Adipocyte (in vitro differentiated cells): ENCODE measurements around the gene SIL1.

Source experiments
- DNase-seq: peaks from one replicate; pipeline ENCODE4 v3.0.0-alpha.2; 2015; ENCODE audit warnings: low read depth
- H3K27me3 ChIP-seq: replicated peaks from 2 replicates; pipeline ENCODE4 v1.7.0; 2013; ENCODE audit warnings: mild to moderate bottlenecking, low read length, moderate library complexity; ENCODE audit not compliant: control insufficient read depth, insufficient read depth
- H3K36me3 ChIP-seq: 2 replicates; pipeline ENCODE4 v1.7.0; 2013; ENCODE audit warnings: low read length, mild to moderate bottlenecking, moderate library complexity; ENCODE audit not compliant: control insufficient read depth, insufficient read depth, severe bottlenecking
- H3K4me1 ChIP-seq: 2 replicates; pipeline ENCODE4 v1.7.0; 2013; ENCODE audit warnings: mild to moderate bottlenecking, low read length, moderate library complexity; ENCODE audit not compliant: control insufficient read depth, insufficient read depth
- H3K4me3 ChIP-seq: 2 replicates; pipeline ENCODE4 v1.7.0; 2013; ENCODE audit warnings: mild to moderate bottlenecking, low read length, moderate library complexity
- H3K9ac ChIP-seq: 2 replicates; pipeline ENCODE4 v1.7.0; 2013; ENCODE audit warnings: mild to moderate bottlenecking, low read length, moderate library complexity
- H3K9me3 ChIP-seq: 2 replicates; pipeline ENCODE4 v1.7.0; 2013; ENCODE audit warnings: mild to moderate bottlenecking, low read length, moderate library complexity; ENCODE audit not compliant: control insufficient read depth

The SIL1 gene

DNA sequence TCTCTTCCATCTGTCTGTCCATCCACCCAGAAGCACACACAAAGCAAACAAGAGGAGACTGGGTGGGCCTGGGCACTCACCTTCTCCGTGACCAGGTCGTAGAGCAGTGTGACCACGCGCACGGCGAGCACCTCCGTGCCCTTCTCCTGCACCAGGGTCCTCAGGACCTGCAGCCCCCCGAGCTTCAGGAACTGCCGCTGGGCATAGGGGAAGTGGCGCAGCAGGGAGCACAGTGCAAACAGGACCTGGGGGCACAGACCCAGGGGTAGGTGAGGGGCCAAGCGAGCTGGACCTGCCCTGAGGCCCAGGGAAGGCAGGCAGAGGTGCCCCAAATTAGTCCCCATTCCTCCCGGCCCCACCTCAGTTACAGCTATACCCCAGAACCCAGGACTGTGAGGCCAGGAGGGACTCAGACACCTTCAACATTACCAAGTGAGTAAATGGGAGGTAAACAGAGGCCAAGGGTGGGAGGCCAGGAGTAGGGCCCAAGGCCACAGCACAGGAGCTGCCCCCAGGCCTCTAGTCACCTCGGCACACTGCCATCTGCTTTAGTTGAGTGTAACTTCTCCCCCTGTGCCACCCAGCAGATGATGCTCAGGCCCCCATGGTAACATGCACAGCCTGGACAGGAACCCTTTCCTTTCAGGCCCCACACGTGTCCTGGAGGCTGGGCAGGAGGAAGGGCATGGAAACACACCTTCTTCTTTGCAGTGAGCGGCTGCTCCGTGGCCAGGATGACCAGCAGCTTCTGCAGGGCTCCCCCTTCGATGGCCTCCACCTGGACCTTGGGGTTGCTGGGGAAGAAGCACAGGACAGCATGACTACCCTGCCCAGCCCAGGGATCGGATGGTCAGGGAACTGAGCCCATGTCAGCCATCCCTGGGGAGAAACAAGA is 246.8 kb downstream of the SIL1 start:
- Histone ChIP-seq H3K4me1 (peaks cover 35% of the 10 kb centered on the region), H3K27me3 (no peaks in the 10 kb centered on the region), H3K9ac (no peak overlapping the region), H3K4me3 (no peak overlapping the region), H3K36me3 (peaks cover 10% of the 10 kb centered on the region), H3K9me3 (no peaks in the 10 kb centered on the region)
- no peak for DNase-seq

DNA sequence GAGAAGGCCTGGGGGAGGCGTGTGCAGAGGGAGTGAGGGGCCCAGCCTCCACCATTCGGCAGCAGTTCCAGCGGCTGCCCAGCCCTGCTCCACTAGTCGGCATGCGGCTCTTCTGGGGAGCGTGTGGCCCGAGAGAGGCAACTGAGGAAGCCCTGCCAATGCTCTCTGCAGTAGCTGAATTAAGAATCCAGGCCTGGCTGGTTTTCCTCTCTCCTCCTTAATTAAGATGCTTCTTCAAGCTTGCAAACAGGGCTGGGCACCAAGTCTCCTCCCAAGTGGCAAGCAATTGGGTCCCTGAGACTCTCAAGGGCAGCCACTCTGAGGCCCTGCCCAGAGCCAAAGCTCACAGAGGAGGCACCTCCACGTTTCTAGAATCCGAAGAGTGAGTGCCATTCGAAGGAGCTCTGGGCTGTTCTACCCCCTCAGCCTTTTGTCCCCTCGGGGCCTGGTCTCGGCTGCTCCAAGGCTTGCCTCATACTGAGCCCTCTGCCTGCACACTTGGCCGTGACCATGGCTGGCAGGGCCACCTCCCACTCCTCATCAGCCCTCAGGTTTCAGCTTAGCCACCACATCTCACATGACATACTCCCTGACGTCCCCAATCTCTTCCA is 247.6 kb downstream of the SIL1 start:
- no peak overlapping the region for H3K4me3 ChIP-seq
- peaks cover 10% of the 10 kb centered on the region for H3K36me3 ChIP-seq
- H3K9ac ChIP-seq, result no peak overlapping the region
- peaks cover 31% of the 10 kb centered on the region for H3K4me1 ChIP-seq
- H3K27me3 ChIP-seq, result no peaks in the 10 kb centered on the region
- no peaks in the 10 kb centered on the region for H3K9me3 ChIP-seq
- no peak for DNase-seq

DNA sequence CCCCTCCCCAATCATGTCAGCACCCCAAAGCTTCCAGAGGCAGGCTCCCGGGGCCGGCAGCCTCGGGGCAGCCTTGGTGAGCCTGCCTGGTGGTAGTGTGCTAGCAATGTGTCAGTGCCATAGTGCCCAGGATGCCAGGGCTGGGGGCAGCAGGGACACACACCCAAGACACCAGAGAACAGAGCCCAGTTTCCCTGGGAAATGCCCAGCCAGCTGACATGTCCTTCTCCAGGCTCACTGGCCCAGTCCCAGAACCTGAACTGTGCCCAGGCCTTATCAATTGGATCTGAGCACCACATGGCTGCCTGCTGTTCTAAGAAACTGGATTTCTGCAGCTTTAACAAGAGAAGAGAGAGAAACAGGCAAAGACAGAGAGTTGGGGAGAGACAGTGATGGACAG is 248.2 kb downstream of the SIL1 start:
- peaks cover 25% of the 10 kb centered on the region for H3K4me1 ChIP-seq
- no peaks in the 10 kb centered on the region for H3K9me3 ChIP-seq
- H3K36me3 ChIP-seq, result peaks cover 10% of the 10 kb centered on the region
- no peak overlapping the region for H3K9ac ChIP-seq
- DNase-seq, result no peak
- no peak overlapping the region for H3K4me3 ChIP-seq
- no peaks in the 10 kb centered on the region for H3K27me3 ChIP-seq

DNA sequence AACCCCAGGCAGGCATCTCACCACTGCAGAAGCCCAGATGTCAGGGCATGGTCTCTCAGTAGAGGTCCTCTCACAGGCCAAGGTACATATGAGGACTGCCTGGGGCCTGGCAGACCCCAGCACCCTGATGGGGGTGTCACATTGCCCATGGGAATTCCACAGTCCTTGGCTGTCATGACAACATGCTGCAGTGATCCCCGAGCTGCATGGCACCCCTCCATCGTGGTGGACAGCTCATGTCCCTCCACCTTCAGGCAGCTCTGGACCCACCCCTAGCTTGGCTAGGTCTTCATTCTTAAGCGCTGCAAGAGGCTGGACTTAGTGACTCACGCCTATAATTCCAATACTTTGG is 249.0 kb downstream of the SIL1 start:
- Histone ChIP-seq H3K9me3 (no peaks in the 10 kb centered on the region), H3K4me3 (no peak overlapping the region), H3K27me3 (no peaks in the 10 kb centered on the region), H3K4me1 (peaks cover 18% of the 10 kb centered on the region), H3K9ac (no peak overlapping the region), H3K36me3 (peaks cover 10% of the 10 kb centered on the region)
- no peak for DNase-seq

DNA sequence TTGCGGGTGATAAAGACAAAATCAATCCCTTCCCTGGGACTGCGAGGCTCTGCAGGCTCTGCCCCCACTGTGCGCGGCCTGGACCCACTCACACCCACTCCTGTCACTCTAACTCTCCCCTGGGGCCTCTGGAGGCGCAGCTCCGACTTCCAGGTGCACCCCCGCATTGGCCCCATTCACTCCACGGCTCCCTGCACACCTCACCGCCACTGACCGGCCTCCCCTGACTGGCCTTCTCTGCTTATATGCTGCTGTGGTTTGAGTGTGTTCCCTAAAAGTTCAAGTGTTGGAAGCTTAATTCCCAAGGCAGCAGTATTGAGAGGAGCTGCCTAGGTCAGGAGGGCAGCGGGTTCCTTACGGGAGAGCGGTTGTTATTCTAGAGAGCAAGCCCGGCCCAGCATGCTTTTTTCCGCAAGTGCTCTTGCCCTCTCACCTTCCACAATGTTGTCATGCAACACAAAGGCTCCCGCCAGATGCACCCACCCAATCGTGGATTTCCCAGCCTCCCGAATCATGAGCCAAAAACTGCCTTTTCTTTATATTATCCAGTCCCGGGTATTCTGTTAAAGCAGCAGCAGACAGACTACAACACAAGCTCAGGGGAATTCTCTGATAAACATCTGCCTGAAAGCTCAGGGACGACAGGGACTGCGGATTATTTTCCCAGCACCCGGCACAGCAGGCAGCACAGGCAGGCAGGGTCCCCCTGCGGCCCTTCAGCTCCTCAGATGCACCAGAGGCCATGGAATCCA is 249.5 kb downstream of the SIL1 start:
- no peak overlapping the region for H3K4me3 ChIP-seq
- H3K9me3 ChIP-seq, result no peaks in the 10 kb centered on the region
- peaks cover 10% of the 10 kb centered on the region for H3K36me3 ChIP-seq
- H3K27me3 ChIP-seq, result no peaks in the 10 kb centered on the region
- H3K4me1 ChIP-seq, result peaks cover 12% of the 10 kb centered on the region
- no peak overlapping the region for H3K9ac ChIP-seq
- no peak for DNase-seq

DNA sequence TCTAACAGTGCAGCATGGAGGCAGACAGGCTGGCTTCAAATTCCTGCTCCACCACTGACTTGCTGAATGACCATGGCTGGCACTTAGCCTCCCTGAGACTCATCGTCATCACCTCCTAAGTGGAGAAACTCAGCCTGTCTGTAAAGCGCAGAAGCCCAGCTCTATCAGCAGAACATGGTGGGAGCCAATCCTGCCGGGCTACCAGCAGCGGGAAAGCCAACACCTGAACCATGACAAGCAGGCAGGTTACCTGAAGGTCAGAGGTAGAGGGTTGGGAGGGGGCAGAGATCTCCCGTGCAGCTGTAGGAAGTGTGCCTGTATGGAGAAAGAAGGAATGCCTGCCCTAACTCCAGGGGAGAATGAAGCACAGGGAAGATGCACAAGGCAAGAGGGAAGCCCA is 250.4 kb downstream of the SIL1 start:
- Histone ChIP-seq H3K9me3 (no peaks in the 10 kb centered on the region), H3K4me3 (no peak overlapping the region), H3K4me1 (peaks cover 3% of the 10 kb centered on the region), H3K9ac (no peak overlapping the region), H3K27me3 (no peaks in the 10 kb centered on the region), H3K36me3 (peaks cover 10% of the 10 kb centered on the region)
- DNase-seq, result no peak

DNA sequence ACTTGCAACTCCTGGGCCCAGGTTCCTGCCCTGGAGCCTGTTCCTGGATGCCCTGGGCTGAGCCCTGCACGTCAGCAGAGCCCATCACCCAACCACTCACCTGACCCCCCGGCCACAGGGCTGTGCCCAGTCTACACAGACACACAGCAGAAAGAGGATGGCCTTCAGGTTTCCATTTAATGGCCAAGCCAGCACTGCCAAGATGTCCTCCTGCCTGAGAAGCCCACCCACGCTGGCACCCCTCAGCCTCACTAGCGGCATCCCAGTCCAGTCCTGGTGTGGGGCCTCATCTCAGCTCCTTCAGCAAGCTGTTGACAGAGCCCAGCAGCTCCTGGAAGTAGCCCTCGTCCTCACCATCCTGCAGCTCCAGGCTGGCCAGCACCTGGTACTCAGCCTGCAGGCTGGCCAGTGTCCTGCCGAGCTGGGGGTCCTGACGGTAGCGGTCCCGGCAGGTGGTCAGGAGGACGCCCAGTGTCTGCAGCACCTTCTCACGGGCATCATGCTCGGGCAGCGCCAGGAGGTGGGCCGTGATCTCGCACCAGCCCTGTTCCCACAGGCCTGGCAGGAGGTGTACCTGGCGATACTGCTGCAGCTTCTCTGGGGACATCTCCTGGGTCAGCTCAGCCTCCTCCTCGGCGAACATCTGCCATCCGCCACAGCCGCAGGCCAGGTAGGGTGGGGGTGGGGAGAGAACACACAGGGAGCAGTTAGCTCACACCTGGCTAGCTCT is 251.2 kb downstream of the SIL1 start:
- DNase-seq, result no peak
- Histone ChIP-seq H3K27me3 (no peaks in the 10 kb centered on the region), H3K9me3 (no peaks in the 10 kb centered on the region), H3K4me1 (no peaks in the 10 kb centered on the region), H3K4me3 (no peak overlapping the region), H3K9ac (no peak overlapping the region), H3K36me3 (peaks cover 10% of the 10 kb centered on the region)

DNA sequence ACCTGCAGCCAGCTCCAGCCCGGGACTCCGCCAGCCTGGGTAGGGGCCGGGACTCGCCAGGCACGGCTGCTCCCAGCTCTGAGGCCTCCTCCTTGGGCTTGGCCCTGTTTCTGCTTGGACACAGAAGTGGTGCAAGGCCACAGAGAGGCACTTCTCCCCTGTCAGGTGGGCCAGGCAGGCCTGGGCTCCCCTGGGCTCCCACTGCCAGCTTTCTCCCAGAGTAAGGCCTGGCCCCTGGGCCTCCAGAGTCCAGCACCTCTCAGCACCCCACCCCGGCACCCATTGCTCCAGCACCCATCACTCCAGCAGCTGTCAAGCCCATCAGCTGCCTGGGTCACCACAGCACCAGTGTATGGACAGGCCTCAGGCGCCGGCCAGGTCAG is 251.9 kb downstream of the SIL1 start:
- no peaks in the 10 kb centered on the region for H3K27me3 ChIP-seq
- H3K4me1 ChIP-seq, result no peaks in the 10 kb centered on the region
- DNase-seq, result no peak
- H3K4me3 ChIP-seq, result no peak overlapping the region
- no peak overlapping the region for H3K9ac ChIP-seq
- peaks cover 10% of the 10 kb centered on the region for H3K36me3 ChIP-seq
- no peaks in the 10 kb centered on the region for H3K9me3 ChIP-seq

DNA sequence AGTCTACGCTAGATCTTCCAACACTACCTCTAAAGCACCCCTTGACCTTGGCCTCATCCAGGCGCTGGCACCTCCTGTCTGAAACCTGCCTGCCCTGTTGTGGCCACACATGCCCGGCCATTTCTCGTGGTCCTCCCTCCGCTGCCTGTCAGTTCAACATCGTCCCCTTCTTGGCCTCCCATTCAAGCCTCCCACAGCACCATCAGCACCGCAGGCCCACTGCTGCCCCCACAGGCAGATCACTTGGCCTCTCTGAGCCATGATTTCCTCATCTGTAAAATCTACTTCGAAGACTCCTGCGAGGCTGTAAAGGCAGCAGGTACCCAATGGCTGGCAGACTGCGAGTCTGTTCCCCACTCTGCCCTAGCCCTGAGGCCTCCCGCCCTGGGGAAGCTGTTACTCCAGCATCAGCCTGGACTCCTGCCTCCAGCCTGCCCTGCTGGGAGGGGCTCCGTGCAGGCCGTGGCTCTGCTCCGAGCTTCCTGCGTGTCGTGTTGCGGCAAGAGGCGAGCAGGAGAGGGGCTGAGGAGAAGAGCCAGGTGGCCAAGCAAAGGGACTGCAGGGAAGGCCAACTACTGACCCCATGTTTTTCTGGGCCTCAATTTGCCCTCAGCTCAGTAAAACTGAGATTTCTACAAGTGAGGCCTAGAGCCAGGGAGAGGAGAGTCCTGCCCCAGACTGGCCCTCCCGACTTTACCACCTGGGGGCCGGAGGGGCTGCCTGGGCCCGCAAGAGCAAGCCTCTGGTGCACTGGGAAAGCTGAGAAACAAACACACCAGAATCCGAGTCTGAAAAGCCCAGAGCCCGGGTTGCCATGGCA is 252.5 kb downstream of the SIL1 start:
- Histone ChIP-seq H3K36me3 (peaks cover 10% of the 10 kb centered on the region), H3K4me3 (no peak overlapping the region), H3K27me3 (no peaks in the 10 kb centered on the region), H3K9ac (no peak overlapping the region), H3K9me3 (no peaks in the 10 kb centered on the region), H3K4me1 (no peaks in the 10 kb centered on the region)
- DNase-seq, result no peak

DNA sequence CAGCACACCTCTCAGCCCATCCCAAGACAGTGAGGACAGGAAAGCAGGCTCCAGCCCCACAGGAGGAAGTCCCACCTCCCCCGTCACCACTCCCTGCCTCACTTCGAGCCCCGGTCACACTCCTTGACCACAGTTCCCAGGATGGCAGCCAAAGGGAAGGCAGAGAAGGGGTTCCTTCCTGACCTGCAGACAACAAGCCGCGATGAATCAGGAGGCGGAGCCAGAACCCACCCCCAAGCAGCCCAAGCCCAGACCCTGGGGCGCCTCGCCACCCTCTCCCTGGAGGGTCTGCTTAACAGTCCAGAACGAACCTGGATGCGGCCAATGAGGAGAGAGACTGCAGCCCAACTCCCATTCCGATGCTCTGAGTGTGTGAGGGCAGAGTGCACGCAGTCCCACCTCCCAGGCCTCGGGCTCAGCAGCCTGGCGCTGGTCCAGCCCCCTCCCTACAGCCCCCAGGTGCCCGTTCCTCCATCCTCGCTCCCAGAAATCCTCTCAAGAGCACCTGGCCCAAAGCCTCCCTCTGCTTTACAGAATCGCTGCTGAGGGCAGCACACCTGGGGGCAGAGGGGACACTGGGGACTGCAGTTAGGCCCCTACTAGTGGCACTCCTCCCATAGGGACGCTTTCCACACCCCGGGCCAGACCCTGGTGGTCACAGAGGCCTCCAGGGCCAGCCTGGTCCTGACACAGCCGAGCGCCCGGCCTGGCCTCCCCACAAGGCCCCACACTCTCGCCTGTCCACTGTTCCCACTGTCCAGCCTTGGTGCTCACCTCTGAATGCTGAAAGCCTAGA is 253.4 kb downstream of the SIL1 start:
- H3K9me3 ChIP-seq, result no peaks in the 10 kb centered on the region
- no peak overlapping the region for H3K4me3 ChIP-seq
- no peaks in the 10 kb centered on the region for H3K27me3 ChIP-seq
- no peak for DNase-seq
- H3K36me3 ChIP-seq, result peaks cover 10% of the 10 kb centered on the region
- no peaks in the 10 kb centered on the region for H3K4me1 ChIP-seq
- no peak overlapping the region for H3K9ac ChIP-seq
